Measurements from ENCODE around the gene COA5. TPM values are rescaled to one million over a fixed set of nuclear protein-coding genes. Genes with fewer than 3 reads are reported as not detected.

COA5 gene
- total and polyA plus RNA-seq, 4 donors = 20.2 to 60.7 (median 38.6) TPM

GRCh38 chr2:98589489-98589888, 18.8 kb downstream of the COA5 start:
- no peak for TF ChIP-seq CTCF (IDR thresholded peaks at IDR 0.05; ENCODE audit: control extremely low read depth, extremely low read depth)
- H3K9me3 ChIP-seq (ENCODE audit: control insufficient read depth in 4 of 4, insufficient read depth in 3 of 4, low read length in 3 of 4) = no peaks in the 10 kb centered on the region
- no peak overlapping the region for H3K4me3 ChIP-seq
- peaks cover 0 to 19% (median 5%) of the 10 kb centered on the region in 4 donors for H3K36me3 ChIP-seq (ENCODE audit: control insufficient read depth in 4 of 4, insufficient read depth in 4 of 4, low read length in 4 of 4)
- WGBS, 2 donors = 96 to 97% methylated on average over 4 of the region's 4 CpGs
- no peaks in the 10 kb centered on the region for H3K27me3 ChIP-seq (ENCODE audit: control insufficient read depth in 3 of 3, insufficient read depth in 3 of 3, low read length in 2 of 3)
- H3K27ac ChIP-seq (ENCODE audit: low read depth in 1 of 2, low read length in 1 of 2) = no peak overlapping the region
- no peaks in the 10 kb centered on the region for H3K4me1 ChIP-seq (ENCODE audit: control insufficient read depth in 5 of 5, insufficient read depth in 5 of 5, low read length in 5 of 5)
- DNase-seq (no peak), ATAC-seq (ENCODE audit: insufficient read depth, low FRiP score) (no peak)
- H3K9ac ChIP-seq (ENCODE audit: insufficient read depth in 1 of 2, low read length in 2 of 2) = no peak overlapping the region

GRCh38 chr2:98588880-98589431, 19.4 kb downstream of the COA5 start:
- no peaks in the 10 kb centered on the region for H3K9me3 ChIP-seq (ENCODE audit: control insufficient read depth in 4 of 4, insufficient read depth in 3 of 4, low read length in 3 of 4)
- peaks cover 0 to 24% (median 8%) of the 10 kb centered on the region in 4 donors for H3K36me3 ChIP-seq (ENCODE audit: control insufficient read depth in 4 of 4, insufficient read depth in 4 of 4, low read length in 4 of 4)
- WGBS, 2 donors = 85 to 93% methylated on average over 4 of the region's 4 CpGs
- H3K27me3 ChIP-seq (ENCODE audit: control insufficient read depth in 3 of 3, insufficient read depth in 3 of 3, low read length in 2 of 3) = no peaks in the 10 kb centered on the region
- ATAC-seq (ENCODE audit: insufficient read depth, low FRiP score) (no peak), DNase-seq (no peak)
- no peaks in the 10 kb centered on the region for H3K4me1 ChIP-seq (ENCODE audit: control insufficient read depth in 5 of 5, insufficient read depth in 5 of 5, low read length in 5 of 5)
- no peak overlapping the region for H3K27ac ChIP-seq (ENCODE audit: low read depth in 1 of 2, low read length in 1 of 2)
- no peak for TF ChIP-seq CTCF (IDR thresholded peaks at IDR 0.05; ENCODE audit: control extremely low read depth, extremely low read depth)
- no peak overlapping the region for H3K9ac ChIP-seq (ENCODE audit: insufficient read depth in 1 of 2, low read length in 2 of 2)
- H3K4me3 ChIP-seq = no peak overlapping the region

DNA sequence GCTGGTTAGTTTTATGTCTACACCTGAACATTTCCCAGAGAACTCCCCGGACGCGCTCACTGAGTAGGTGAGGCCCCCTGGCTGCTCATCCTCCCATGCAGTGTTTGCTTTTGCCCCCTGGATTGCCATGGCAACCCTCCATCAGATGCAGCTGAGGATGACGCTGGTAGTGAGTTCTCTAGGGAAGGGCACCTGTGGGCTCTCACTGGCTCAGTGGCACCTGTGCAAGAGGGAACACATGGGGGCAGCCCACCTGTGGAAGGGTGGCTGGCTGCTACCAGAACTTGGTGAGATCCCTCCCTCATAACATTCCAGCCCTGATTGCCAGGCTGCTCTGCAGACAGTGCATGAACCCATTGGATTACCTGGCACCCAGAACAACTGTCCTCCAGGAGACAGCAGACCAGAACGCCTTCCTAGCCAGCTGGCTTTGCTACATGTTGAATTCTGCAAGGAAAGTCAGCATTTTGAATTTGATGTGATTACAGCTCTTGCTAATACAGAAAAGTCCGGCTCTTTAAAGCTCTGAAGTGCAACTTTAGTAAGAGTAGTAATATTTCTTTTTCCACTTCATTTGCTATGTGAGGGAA, 21.7 kb downstream of the COA5 start:
- no peak overlapping the region for H3K4me3 ChIP-seq
- no peaks in the 10 kb centered on the region for H3K27me3 ChIP-seq (ENCODE audit: control insufficient read depth in 3 of 3, insufficient read depth in 3 of 3, low read length in 2 of 3)
- H3K9ac ChIP-seq (ENCODE audit: insufficient read depth in 1 of 2, low read length in 2 of 2) = no peak overlapping the region
- peaks cover 3 to 34% (median 22%) of the 10 kb centered on the region in 4 donors for H3K36me3 ChIP-seq (ENCODE audit: control insufficient read depth in 4 of 4, insufficient read depth in 4 of 4, low read length in 4 of 4)
- H3K9me3 ChIP-seq (ENCODE audit: control insufficient read depth in 4 of 4, insufficient read depth in 3 of 4, low read length in 3 of 4) = peaks cover 0 to 1% (median 0%) of the 10 kb centered on the region in 4 donors
- H3K27ac ChIP-seq (ENCODE audit: low read depth in 1 of 2, low read length in 1 of 2) = no peak overlapping the region
- no peak for DNase-seq
- WGBS, 2 donors = 95% methylated on average over 6 of the region's 6 CpGs
- no peak for TF ChIP-seq CTCF (IDR thresholded peaks at IDR 0.05; ENCODE audit: control extremely low read depth, extremely low read depth)
- ATAC-seq (ENCODE audit: insufficient read depth, low FRiP score) = no peak
- no peaks in the 10 kb centered on the region for H3K4me1 ChIP-seq (ENCODE audit: control insufficient read depth in 5 of 5, insufficient read depth in 5 of 5, low read length in 5 of 5)
